Trophoblast cell (in vitro differentiated cells and primary cell): ENCODE results near the gene CLPTM1L.

Experiments
- DNase-seq, 2 donors: peaks; one replicate each; pipeline ENCODE4 v3.0.0-alpha.2; 2016
- H2AFZ ChIP-seq: 2 replicates; pipeline ENCODE4 v1.6.1; 2013; ENCODE audit warnings: low read length, moderate library complexity, mild to moderate bottlenecking; ENCODE audit not compliant: insufficient read depth, poor library complexity
- H2AK5ac ChIP-seq: 2 replicates; pipeline ENCODE4 v1.6.1; 2013; ENCODE audit warnings: mild to moderate bottlenecking, low read length
- H2BK120ac ChIP-seq: 2 replicates; pipeline ENCODE4 v1.6.1; 2013; ENCODE audit warnings: low read length, mild to moderate bottlenecking, moderate library complexity; ENCODE audit not compliant: insufficient read depth, poor library complexity
- H2BK12ac ChIP-seq: 2 replicates; pipeline ENCODE4 v1.6.1; 2013; ENCODE audit warnings: mild to moderate bottlenecking, low read length, moderate library complexity
- H2BK5ac ChIP-seq: 2 replicates; pipeline ENCODE4 v1.6.1; 2013; ENCODE audit warnings: low read length, low read depth, moderate library complexity, mild to moderate bottlenecking; ENCODE audit not compliant: poor library complexity
- H3K14ac ChIP-seq: 2 replicates; pipeline ENCODE4 v1.6.1; 2013; ENCODE audit warnings: mild to moderate bottlenecking, low read length
- H3K18ac ChIP-seq: 2 replicates; pipeline ENCODE4 v1.6.1; 2013; ENCODE audit warnings: mild to moderate bottlenecking, low read length
- H3K23ac ChIP-seq: 2 replicates; pipeline ENCODE4 v1.6.1; 2013; ENCODE audit warnings: low read length
- H3K27ac ChIP-seq: 2 replicates; pipeline ENCODE4 v1.5.1; 2013; ENCODE audit warnings: low read depth, mild to moderate bottlenecking, inconsistent platforms, low read length, moderate library complexity
- H3K27me3 ChIP-seq: 2 replicates; pipeline ENCODE4 v1.6.1; 2013; ENCODE audit warnings: inconsistent platforms, mild to moderate bottlenecking, low read length, moderate library complexity; ENCODE audit not compliant: insufficient read depth
- H3K36me3 ChIP-seq, 2 experiments: 1 replicate in 1 of 2; 2 replicates in 1 of 2; pipeline ENCODE4 v1.6.1; 2013; ENCODE audit warnings: low read length in 2 of 2, mild to moderate bottlenecking in 2 of 2, moderate library complexity in 1 of 2; ENCODE audit not compliant: insufficient read depth in 2 of 2, control insufficient read depth in 1 of 2
- H3K4ac ChIP-seq: 2 replicates; pipeline ENCODE4 v1.6.1; 2013; ENCODE audit warnings: low read depth, mild to moderate bottlenecking, low read length, moderate library complexity
- H3K4me1 ChIP-seq, 2 experiments: 1 replicate in 1 of 2; 2 replicates in 1 of 2; pipeline ENCODE4 v1.6.1; 2013; ENCODE audit warnings: low read length in 2 of 2, mild to moderate bottlenecking in 2 of 2, moderate library complexity in 1 of 2; ENCODE audit not compliant: insufficient read depth in 2 of 2, control insufficient read depth in 1 of 2
- H3K4me2 ChIP-seq: 2 replicates; pipeline ENCODE4 v1.6.1; 2013; ENCODE audit warnings: inconsistent platforms, mild to moderate bottlenecking, low read length, moderate library complexity
- H3K4me3 ChIP-seq: 2 replicates; pipeline ENCODE4 v1.5.1; 2013; ENCODE audit warnings: mild to moderate bottlenecking, low read depth, low read length, inconsistent platforms
- H3K79me1 ChIP-seq: one replicate; pipeline ENCODE4 v1.6.1; 2013; ENCODE audit warnings: low read length
- H3K79me2 ChIP-seq: 2 replicates; pipeline ENCODE4 v1.6.1; 2013; ENCODE audit warnings: low read length, mild to moderate bottlenecking; ENCODE audit not compliant: control insufficient read depth, insufficient read depth, poor library complexity
- H3K9ac ChIP-seq: 2 replicates; pipeline ENCODE4 v1.6.1; 2013; ENCODE audit warnings: mild to moderate bottlenecking, low read length
- H3K9me3 ChIP-seq: 2 replicates; pipeline ENCODE4 v1.6.1; 2013; ENCODE audit warnings: low read depth, mild to moderate bottlenecking, control low read depth, inconsistent platforms, low read length; ENCODE audit not compliant: insufficient read depth
- H4K12ac ChIP-seq: 2 replicates; pipeline ENCODE4 v1.6.1; 2013; ENCODE audit warnings: low read depth, mild to moderate bottlenecking, low read length, moderate library complexity
- H4K8ac ChIP-seq: 2 replicates; pipeline ENCODE4 v1.6.1; 2013; ENCODE audit warnings: low read depth, mild to moderate bottlenecking, low read length, moderate library complexity
- H4K91ac ChIP-seq: one replicate; pipeline ENCODE4 v1.6.1; 2013; ENCODE audit warnings: low read depth, mild to moderate bottlenecking, low read length, moderate library complexity
- WGBS: extraction: QIAGEN DNeasy Blood & Tissue Kit; methylation state at CpG from one replicate; pipeline ENCODE4 v1.1.7; 2013; ENCODE audit warnings: missing lambda C conversion rate; ENCODE audit not compliant: insufficient read length, insufficient coverage; ENCODE audit errors: extremely low coverage; 5-methylcytosine and 5-hydroxymethylcytosine counted together

CLPTM1L gene

GRCh38 chr5:1298723-1299510, 46.0 kb downstream of the CLPTM1L start:
- Histone ChIP-seq H4K91ac (no peak overlapping the region), H3K4me3 (no peak overlapping the region), H4K12ac (no peak overlapping the region), H3K4ac (no peak overlapping the region), H4K8ac (no peak overlapping the region), H3K36me3 (no peaks in the 10 kb centered on the region), H2AK5ac (no peak overlapping the region), H3K14ac (no peak overlapping the region), H2AFZ (no peak overlapping the region), H3K23ac (no peak overlapping the region), H3K18ac (no peak overlapping the region), H3K79me2 (no peaks in the 10 kb centered on the region), H2BK120ac (no peak overlapping the region), H3K4me2 (no peak overlapping the region), H3K27ac (no peak overlapping the region), H2BK5ac (no peak overlapping the region), H3K9ac (no peak overlapping the region), H3K27me3 (peaks cover 21% of the 10 kb centered on the region), H3K4me1 (peaks cover 8 to 12% of the 10 kb centered on the region in 2 experiments), H3K79me1 (no peaks in the 10 kb centered on the region), H2BK12ac (no peak overlapping the region), H3K9me3 (peaks cover 9% of the 10 kb centered on the region)
- no peak for DNase-seq
- no CpG with 5 or more reads among the region's 33 CpGs for WGBS

GRCh38 chr5:1298067-1298551, 46.8 kb downstream of the CLPTM1L start:
- Histone ChIP-seq H4K91ac (no peak overlapping the region), H3K4me2 (no peak overlapping the region), H3K9ac (no peak overlapping the region), H3K4me3 (no peak overlapping the region), H3K79me1 (no peaks in the 10 kb centered on the region), H3K27ac (no peak overlapping the region), H4K12ac (no peak overlapping the region), H2AFZ (no peak overlapping the region), H3K4me1 (peaks cover 8 to 12% of the 10 kb centered on the region in 2 experiments), H2BK12ac (no peak overlapping the region), H2AK5ac (no peak overlapping the region), H3K14ac (no peak overlapping the region), H3K27me3 (peaks cover 21% of the 10 kb centered on the region), H4K8ac (no peak overlapping the region), H2BK120ac (no peak overlapping the region), H3K9me3 (peaks cover 9% of the 10 kb centered on the region), H2BK5ac (no peak overlapping the region), H3K18ac (no peak overlapping the region), H3K4ac (no peak overlapping the region), H3K36me3 (no peaks in the 10 kb centered on the region), H3K79me2 (no peaks in the 10 kb centered on the region), H3K23ac (no peak overlapping the region)
- DNase-seq, result no peak
- WGBS, result no CpG with 5 or more reads among the region's 19 CpGs

- Histone ChIP-seq H2BK12ac (no peak overlapping the region), H4K12ac (no peak overlapping the region), H4K8ac (no peak overlapping the region), H2BK5ac (no peak overlapping the region), H3K27me3 (peaks cover 21% of the 10 kb centered on the region), H2AK5ac (no peak overlapping the region), H3K79me2 (no peaks in the 10 kb centered on the region), H3K23ac (no peak overlapping the region), H3K9me3 (peaks cover 7% of the 10 kb centered on the region), H4K91ac (no peak overlapping the region), H3K36me3 (no peaks in the 10 kb centered on the region), H3K79me1 (no peaks in the 10 kb centered on the region), H2AFZ (no peak overlapping the region), H3K14ac (no peak overlapping the region), H3K4me2 (no peak overlapping the region), H3K4ac (no peak overlapping the region), H3K18ac (no peak overlapping the region), H3K4me1 (peaks cover 8 to 12% of the 10 kb centered on the region in 2 experiments), H3K27ac (no peak overlapping the region), H2BK120ac (no peak overlapping the region), H3K9ac (no peak overlapping the region), H3K4me3 (no peak overlapping the region)
- DNase-seq, result no peak
- WGBS, result no CpG with 5 or more reads among the region's 4 CpGs
These were observed 47.7 kb downstream of the CLPTM1L start for GRCh38 chr5:1297243-1297642.

GRCh38 chr5:1295650-1296037, 49.3 kb downstream of the CLPTM1L start:
- no peak overlapping the region for H4K8ac ChIP-seq
- peak overlapping the region; percentile 44 for H3K4me3 ChIP-seq
- H3K4ac ChIP-seq, result no peak overlapping the region
- no peak overlapping the region for H2BK5ac ChIP-seq
- H3K9me3 ChIP-seq, result peaks cover 7% of the 10 kb centered on the region
- no CpG with 5 or more reads among the region's 22 CpGs for WGBS
- H2BK12ac ChIP-seq, result no peak overlapping the region
- H3K23ac ChIP-seq, result no peak overlapping the region
- no peaks in the 10 kb centered on the region for H3K79me2 ChIP-seq
- no peaks in the 10 kb centered on the region for H3K36me3 ChIP-seq
- no peak for DNase-seq
- H3K27me3 ChIP-seq, result peaks cover 21% of the 10 kb centered on the region
- no peak overlapping the region for H4K12ac ChIP-seq
- peaks cover 8 to 12% of the 10 kb centered on the region in 2 experiments for H3K4me1 ChIP-seq
- H2AK5ac ChIP-seq, result no peak overlapping the region
- H3K4me2 ChIP-seq, result peak overlapping the region; percentile 68
- no peak overlapping the region for H2BK120ac ChIP-seq
- H3K79me1 ChIP-seq, result no peaks in the 10 kb centered on the region
- H3K27ac ChIP-seq, result no peak overlapping the region
- H2AFZ ChIP-seq, result no peak overlapping the region
- no peak overlapping the region for H4K91ac ChIP-seq
- H3K18ac ChIP-seq, result no peak overlapping the region
- H3K14ac ChIP-seq, result no peak overlapping the region
- no peak overlapping the region for H3K9ac ChIP-seq
